ENCODE measurements around the gene TBC1D2. TPM values are rescaled to one million over a fixed set of nuclear protein-coding genes. Genes with fewer than 3 reads are reported as not detected.

Gene TBC1D2
- total RNA-seq, 2 experiments from 2014 or later, result 3.1 to 5.5 TPM

DNA sequence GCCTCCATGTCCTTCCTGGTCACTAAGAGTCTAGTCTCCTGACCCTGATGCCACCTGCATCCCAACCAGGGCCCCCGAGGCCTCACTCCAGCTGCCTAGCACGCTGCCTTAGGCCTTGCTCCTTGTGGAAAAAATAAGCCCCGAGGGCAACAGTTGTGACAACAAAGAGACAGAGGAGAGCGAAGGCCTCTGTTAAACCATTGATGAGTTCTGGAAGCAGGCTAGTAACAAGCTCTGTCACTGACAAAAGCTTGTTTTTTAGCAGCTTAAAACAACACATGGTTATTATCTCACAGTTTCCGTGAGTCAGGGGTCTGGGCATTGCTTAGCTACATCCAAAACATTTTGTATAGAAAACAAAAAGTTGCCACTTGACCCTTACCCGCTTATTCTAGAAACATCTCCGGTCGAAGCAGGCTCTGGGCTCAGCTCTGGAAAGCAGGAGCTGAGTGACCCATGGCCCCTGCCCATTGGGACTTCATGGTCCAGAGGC is 48.2 kb upstream of the TBC1D2 start:
- no peak overlapping the region for H2AFZ ChIP-seq (ENCODE audit: low read length)
- no peaks in the 10 kb centered on the region for H4K20me1 ChIP-seq (ENCODE audit: insufficient read depth, low read length)
- ChIA-PET POLR2A (interaction anchor here (0.6 kb wide), 1 partner anchor 356 kb away, joined by 3 read pairs; no protein-coding TSS in a partner anchor), CTCF (ENCODE audit: unreplicated experiment) (no interaction called here)
- H3K27ac ChIP-seq (ENCODE audit: low read depth, low read length, poor library complexity, severe bottlenecking), result no peak overlapping the region
- intact Hi-C loops (cut with micrococcal nuclease; ENCODE audit: unreplicated experiment), result no loop called here
- BruUV-seq (replicated peaks), result no TSS peak
- DNase-seq (ENCODE audit: low spot score), result no peak
- H3K9me3 ChIP-seq (ENCODE audit: low read length), result no peaks in the 10 kb centered on the region
- TF ChIP-seq, protein P1, sequence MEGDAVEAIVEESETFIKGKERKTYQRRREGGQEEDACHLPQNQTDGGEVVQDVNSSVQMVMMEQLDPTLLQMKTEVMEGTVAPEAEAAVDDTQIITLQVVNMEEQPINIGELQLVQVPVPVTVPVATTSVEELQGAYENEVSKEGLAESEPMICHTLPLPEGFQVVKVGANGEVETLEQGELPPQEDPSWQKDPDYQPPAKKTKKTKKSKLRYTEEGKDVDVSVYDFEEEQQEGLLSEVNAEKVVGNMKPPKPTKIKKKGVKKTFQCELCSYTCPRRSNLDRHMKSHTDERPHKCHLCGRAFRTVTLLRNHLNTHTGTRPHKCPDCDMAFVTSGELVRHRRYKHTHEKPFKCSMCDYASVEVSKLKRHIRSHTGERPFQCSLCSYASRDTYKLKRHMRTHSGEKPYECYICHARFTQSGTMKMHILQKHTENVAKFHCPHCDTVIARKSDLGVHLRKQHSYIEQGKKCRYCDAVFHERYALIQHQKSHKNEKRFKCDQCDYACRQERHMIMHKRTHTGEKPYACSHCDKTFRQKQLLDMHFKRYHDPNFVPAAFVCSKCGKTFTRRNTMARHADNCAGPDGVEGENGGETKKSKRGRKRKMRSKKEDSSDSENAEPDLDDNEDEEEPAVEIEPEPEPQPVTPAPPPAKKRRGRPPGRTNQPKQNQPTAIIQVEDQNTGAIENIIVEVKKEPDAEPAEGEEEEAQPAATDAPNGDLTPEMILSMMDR (conservative IDR thresholded peaks at IDR 0.05; ENCODE audit: low read length), result no peak
- TF ChIP-seq EZH2phosphoT487 (IDR thresholded peaks at IDR 0.05; ENCODE audit: borderline replicate concordance, low read depth, low read length), result no peak
- H3K79me2 ChIP-seq (ENCODE audit: insufficient read depth, low read depth, low read length), result no peaks in the 10 kb centered on the region
- H3K36me3 ChIP-seq (ENCODE audit: insufficient read depth, low read length), result no peaks in the 10 kb centered on the region
- H3K9me2 ChIP-seq (ENCODE audit: insufficient read depth, low read length), result no peaks in the 10 kb centered on the region
- H3K4me3 ChIP-seq (ENCODE audit: low read depth, low read length, poor library complexity, severe bottlenecking), result no peak overlapping the region
- H3K4me1 ChIP-seq (ENCODE audit: insufficient read depth, low read length, poor library complexity, severe bottlenecking), result no peaks in the 10 kb centered on the region
- H3K4me2 ChIP-seq (ENCODE audit: low read length), result no peak overlapping the region

- CTCF ChIA-PET (ENCODE audit: unreplicated experiment), result no interaction called here
- Histone ChIP-seq H3K27ac (ENCODE audit: low read depth, low read length, poor library complexity, severe bottlenecking) (no peak overlapping the region), H3K4me2 (ENCODE audit: low read length) (no peak overlapping the region), H2AFZ (ENCODE audit: low read length) (no peak overlapping the region), H3K36me3 (ENCODE audit: insufficient read depth, low read length) (no peaks in the 10 kb centered on the region), H3K9me2 (ENCODE audit: insufficient read depth, low read length) (no peaks in the 10 kb centered on the region), H4K20me1 (ENCODE audit: insufficient read depth, low read length) (no peaks in the 10 kb centered on the region), H3K4me3 (ENCODE audit: low read depth, low read length, poor library complexity, severe bottlenecking) (no peak overlapping the region), H3K79me2 (ENCODE audit: insufficient read depth, low read depth, low read length) (no peaks in the 10 kb centered on the region), H3K9me3 (ENCODE audit: low read length) (no peaks in the 10 kb centered on the region), H3K4me1 (ENCODE audit: insufficient read depth, low read length, poor library complexity, severe bottlenecking) (no peaks in the 10 kb centered on the region)
- no peak for DNase-seq (ENCODE audit: low spot score)
- intact Hi-C loops (cut with micrococcal nuclease; ENCODE audit: unreplicated experiment), result no loop called here
- TF ChIP-seq, protein P1 (conservative IDR thresholded peaks at IDR 0.05; ENCODE audit: low read length), result no peak
- TF ChIP-seq EZH2phosphoT487 (IDR thresholded peaks at IDR 0.05; ENCODE audit: borderline replicate concordance, low read depth, low read length), result no peak
- POLR2A ChIA-PET, result no interaction called here
- no TSS peak for BruUV-seq (replicated peaks)
Observed at GRCh38 chr9:98302938-98303632, 47.6 kb upstream of the TBC1D2 start.

DNA sequence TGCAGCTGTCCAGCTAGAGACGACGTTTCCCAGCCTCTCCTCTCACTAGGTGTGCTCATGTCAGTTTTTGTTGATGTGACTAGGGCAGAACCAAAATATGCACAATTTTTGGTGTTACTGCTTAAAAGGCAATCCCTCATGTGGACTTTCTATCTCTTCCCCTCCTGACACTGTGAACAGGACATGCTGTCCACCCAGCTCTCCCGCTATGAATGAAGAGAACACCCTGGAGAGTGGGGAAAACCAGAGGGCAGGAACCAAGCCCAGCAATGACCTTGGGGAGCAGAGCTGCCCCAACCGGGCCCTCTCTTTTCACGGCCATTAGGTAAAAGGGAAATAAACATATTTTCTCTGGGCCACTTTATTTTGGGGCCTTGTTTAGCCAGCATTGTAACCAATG is 46.7 kb upstream of the TBC1D2 start:
- H3K4me3 ChIP-seq (ENCODE audit: low read depth, low read length, poor library complexity, severe bottlenecking), result no peak overlapping the region
- no peaks in the 10 kb centered on the region for H3K79me2 ChIP-seq (ENCODE audit: insufficient read depth, low read depth, low read length)
- H3K27ac ChIP-seq (ENCODE audit: low read depth, low read length, poor library complexity, severe bottlenecking), result no peak overlapping the region
- intact Hi-C loops (cut with micrococcal nuclease; ENCODE audit: unreplicated experiment), result no loop called here
- CTCF ChIA-PET (ENCODE audit: unreplicated experiment), result no interaction called here
- no peaks in the 10 kb centered on the region for H3K9me3 ChIP-seq (ENCODE audit: low read length)
- H3K9me2 ChIP-seq (ENCODE audit: insufficient read depth, low read length), result no peaks in the 10 kb centered on the region
- H3K36me3 ChIP-seq (ENCODE audit: insufficient read depth, low read length), result no peaks in the 10 kb centered on the region
- POLR2A ChIA-PET, result interaction anchor here (0.6 kb wide), 1 partner anchor 462 kb away, joined by 4 read pairs; no protein-coding TSS in a partner anchor
- no peaks in the 10 kb centered on the region for H3K4me1 ChIP-seq (ENCODE audit: insufficient read depth, low read length, poor library complexity, severe bottlenecking)
- H3K4me2 ChIP-seq (ENCODE audit: low read length), result no peak overlapping the region
- no TSS peak for BruUV-seq (replicated peaks)
- DNase-seq (ENCODE audit: low spot score), result no peak
- no peaks in the 10 kb centered on the region for H4K20me1 ChIP-seq (ENCODE audit: insufficient read depth, low read length)
- TF ChIP-seq, protein P1 (conservative IDR thresholded peaks at IDR 0.05; ENCODE audit: low read length), result no peak
- no peak for TF ChIP-seq EZH2phosphoT487 (IDR thresholded peaks at IDR 0.05; ENCODE audit: borderline replicate concordance, low read depth, low read length)
- no peak overlapping the region for H2AFZ ChIP-seq (ENCODE audit: low read length)
